ENCODE results near the gene BMI1. TPM values are rescaled to one million over a fixed set of nuclear protein-coding genes. Genes with fewer than 3 reads are reported as not detected.
"Not testable (repeated sequence)": the region's sequence is repeated elsewhere in the genome, so short reads cannot be mapped to it uniquely, and the experiment has no call there.

The BMI1 gene
- total RNA-seq, 1 donor from 2014 or later, result 44.7 TPM

DNA sequence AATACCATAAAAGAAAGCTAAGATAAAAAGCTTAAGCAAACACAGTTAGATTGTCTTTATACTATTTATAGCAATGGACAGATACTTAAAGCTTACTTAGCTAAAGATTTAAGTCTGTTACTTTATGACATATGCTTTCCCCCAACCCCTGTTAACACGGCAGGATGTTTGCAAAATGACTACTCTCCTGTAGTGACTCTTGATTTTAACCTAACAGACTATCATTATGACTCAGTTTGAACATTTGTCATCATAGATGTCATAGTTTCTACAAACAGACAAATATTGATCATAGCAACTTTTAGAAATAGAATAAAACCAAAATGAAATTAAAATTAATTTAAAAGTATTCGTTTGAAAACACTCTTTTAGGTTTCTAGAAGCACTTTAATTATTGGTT is 12.5 kb upstream of the BMI1 start:
- no peaks in the 10 kb centered on the region for H3K27me3 ChIP-seq
- no peak for DNase-seq (ENCODE audit: extremely low spot score in 2 of 2)
- no peaks in the 10 kb centered on the region for H3K36me3 ChIP-seq
- no peak overlapping the region for H3K4me3 ChIP-seq
- intact Hi-C loops (cut with DNase I), result no loop called here
- no peaks in the 10 kb centered on the region for H3K9me3 ChIP-seq
- TF ChIP-seq, protein P1, sequence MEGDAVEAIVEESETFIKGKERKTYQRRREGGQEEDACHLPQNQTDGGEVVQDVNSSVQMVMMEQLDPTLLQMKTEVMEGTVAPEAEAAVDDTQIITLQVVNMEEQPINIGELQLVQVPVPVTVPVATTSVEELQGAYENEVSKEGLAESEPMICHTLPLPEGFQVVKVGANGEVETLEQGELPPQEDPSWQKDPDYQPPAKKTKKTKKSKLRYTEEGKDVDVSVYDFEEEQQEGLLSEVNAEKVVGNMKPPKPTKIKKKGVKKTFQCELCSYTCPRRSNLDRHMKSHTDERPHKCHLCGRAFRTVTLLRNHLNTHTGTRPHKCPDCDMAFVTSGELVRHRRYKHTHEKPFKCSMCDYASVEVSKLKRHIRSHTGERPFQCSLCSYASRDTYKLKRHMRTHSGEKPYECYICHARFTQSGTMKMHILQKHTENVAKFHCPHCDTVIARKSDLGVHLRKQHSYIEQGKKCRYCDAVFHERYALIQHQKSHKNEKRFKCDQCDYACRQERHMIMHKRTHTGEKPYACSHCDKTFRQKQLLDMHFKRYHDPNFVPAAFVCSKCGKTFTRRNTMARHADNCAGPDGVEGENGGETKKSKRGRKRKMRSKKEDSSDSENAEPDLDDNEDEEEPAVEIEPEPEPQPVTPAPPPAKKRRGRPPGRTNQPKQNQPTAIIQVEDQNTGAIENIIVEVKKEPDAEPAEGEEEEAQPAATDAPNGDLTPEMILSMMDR (IDR thresholded peaks at IDR 0.05), result no peak
- TF ChIP-seq POLR2AphosphoS5 (IDR thresholded peaks at IDR 0.05; ENCODE audit: insufficient read depth in 1 of 2, low read depth in 1 of 2) (no peak), POLR2A (IDR thresholded peaks at IDR 0.05) (no peak)
- no peaks in the 10 kb centered on the region for H3K4me1 ChIP-seq
- H3K27ac ChIP-seq, result no peak overlapping the region

DNA sequence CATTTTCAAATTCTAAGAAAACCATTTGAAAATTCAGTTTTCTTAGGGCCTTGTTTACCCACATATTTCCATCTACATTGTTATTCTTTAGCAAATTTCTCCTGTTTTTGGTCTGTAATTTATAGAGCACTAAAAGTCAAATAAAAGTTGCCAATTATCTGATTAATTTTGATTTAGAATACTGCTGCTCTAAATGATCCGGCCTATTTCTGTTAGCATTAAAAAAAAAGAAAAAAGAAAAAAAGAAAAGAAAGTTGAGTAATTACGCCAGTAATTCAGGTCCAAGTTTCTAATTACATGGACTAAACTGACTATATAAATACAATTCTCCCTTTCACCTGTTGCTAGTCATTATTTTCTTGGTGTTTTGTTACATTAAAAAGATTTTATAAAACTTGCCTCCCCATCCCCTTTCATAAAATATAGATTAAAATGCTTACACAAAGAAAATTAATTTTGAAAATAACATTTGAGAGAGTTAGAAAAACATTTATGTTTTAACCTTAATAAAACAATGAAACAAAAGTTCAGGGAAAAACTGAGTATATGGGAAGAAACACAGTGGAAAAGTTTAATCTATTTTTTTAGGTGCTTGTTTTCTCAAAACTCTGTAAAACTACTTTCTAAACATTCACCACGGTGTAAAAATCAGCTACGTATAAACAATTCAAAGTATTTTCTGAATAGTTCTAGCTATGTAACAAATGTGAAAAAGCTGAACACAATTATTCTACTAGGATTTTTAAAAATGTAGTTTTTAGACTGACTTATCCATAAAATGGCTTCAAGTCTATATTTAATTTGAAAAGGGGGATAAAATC is 11.5 kb upstream of the BMI1 start:
- Histone ChIP-seq H3K27ac (no peak overlapping the region), H3K9me3 (no peaks in the 10 kb centered on the region), H3K36me3 (no peaks in the 10 kb centered on the region), H3K27me3 (no peaks in the 10 kb centered on the region), H3K4me3 (no peak overlapping the region), H3K4me1 (no peaks in the 10 kb centered on the region)
- TF ChIP-seq POLR2AphosphoS5 (IDR thresholded peaks at IDR 0.05; ENCODE audit: insufficient read depth in 1 of 2, low read depth in 1 of 2) (no peak), POLR2A (IDR thresholded peaks at IDR 0.05) (no peak)
- TF ChIP-seq, protein P1 (IDR thresholded peaks at IDR 0.05), result no peak
- DNase-seq (ENCODE audit: extremely low spot score in 2 of 2), result no peak
- intact Hi-C loops (cut with DNase I), result no loop called here

DNA sequence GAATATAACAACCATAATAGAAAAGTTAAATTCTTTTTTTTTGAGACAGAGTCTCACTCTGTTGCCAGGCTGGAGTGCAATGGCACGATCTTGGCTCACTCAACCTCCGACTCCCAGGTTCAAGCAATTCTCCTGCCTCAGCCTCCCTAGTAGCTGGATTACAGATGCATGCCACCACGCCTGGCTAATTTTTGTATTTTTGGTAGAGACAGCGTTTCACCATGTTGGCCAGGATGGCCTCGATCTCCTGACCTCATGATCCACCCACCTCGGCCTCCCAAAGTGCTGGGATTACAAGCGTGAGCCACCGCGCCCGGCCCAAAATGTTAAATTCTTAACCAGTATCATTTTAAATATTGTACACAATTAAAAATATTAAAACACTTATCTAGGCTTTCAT is 10.9 kb upstream of the BMI1 start:
- DNase-seq (ENCODE audit: extremely low spot score in 2 of 2); intact Hi-C loops (cut with DNase I); H3K27me3 ChIP-seq; H3K4me3 ChIP-seq; H3K27ac ChIP-seq; H3K36me3 ChIP-seq; H3K9me3 ChIP-seq; H3K4me1 ChIP-seq: not testable (repeated sequence)

DNA sequence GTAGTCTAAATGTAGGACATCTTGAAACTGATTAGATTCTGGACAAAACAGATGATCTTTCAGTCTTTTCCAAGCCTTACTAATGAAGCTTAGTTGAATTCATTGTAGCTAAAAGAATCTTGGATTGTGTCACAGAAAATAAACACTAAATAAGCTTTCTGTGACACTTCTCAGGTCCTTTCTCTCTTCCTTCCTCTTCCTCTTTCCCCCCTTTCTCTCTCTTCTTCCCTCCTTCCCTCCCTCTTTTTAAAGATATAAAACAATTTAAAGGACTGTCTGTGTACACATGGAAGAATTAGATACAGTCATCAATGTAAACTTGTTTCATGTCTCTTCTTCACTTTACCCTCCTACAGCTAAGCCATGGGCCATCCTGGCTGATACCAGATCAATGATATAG is 10.0 kb upstream of the BMI1 start:
- Histone ChIP-seq H3K9me3 (no peaks in the 10 kb centered on the region), H3K36me3 (no peaks in the 10 kb centered on the region), H3K4me1 (no peaks in the 10 kb centered on the region), H3K4me3 (no peak overlapping the region), H3K27me3 (no peaks in the 10 kb centered on the region), H3K27ac (no peak overlapping the region)
- intact Hi-C loops (cut with DNase I), result no loop called here
- no peak for TF ChIP-seq POLR2AphosphoS5 (IDR thresholded peaks at IDR 0.05; ENCODE audit: insufficient read depth in 1 of 2, low read depth in 1 of 2)
- TF ChIP-seq, protein P1 (IDR thresholded peaks at IDR 0.05), result no peak
- TF ChIP-seq POLR2A (IDR thresholded peaks at IDR 0.05), result no peak
- DNase-seq (ENCODE audit: extremely low spot score in 2 of 2), result no peak

DNA sequence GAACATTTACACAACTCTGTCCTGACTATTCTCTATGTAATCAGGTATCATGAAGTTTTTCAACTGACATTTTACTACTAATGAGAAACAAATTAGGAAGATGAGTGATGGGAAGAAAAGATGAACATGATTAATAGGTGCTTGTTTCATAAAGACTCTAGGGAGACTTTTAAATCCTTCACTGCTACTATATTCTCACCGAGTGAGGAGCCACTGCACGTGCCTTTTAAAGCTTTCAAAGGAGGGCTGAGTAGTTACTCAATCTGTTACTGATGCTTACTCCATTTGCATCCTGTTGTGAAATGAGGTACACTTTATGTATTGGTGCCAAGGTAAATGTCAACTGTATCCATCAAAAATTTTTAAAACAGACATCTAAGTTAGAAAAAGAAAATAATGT is 6.0 kb upstream of the BMI1 start:
- H3K27ac ChIP-seq, result no peak overlapping the region
- H3K27me3 ChIP-seq, result no peaks in the 10 kb centered on the region
- H3K4me3 ChIP-seq, result no peak overlapping the region
- peaks cover 30% of the 10 kb centered on the region for H3K4me1 ChIP-seq
- no peaks in the 10 kb centered on the region for H3K36me3 ChIP-seq
- DNase-seq (ENCODE audit: extremely low spot score in 2 of 2), result no peak
- no peak for TF ChIP-seq POLR2A (IDR thresholded peaks at IDR 0.05)
- TF ChIP-seq, protein P1 (IDR thresholded peaks at IDR 0.05), result no peak
- no peak for TF ChIP-seq POLR2AphosphoS5 (IDR thresholded peaks at IDR 0.05; ENCODE audit: insufficient read depth in 1 of 2, low read depth in 1 of 2)
- intact Hi-C loops (cut with DNase I), result no loop called here
- H3K9me3 ChIP-seq, result no peaks in the 10 kb centered on the region
